Mononuclear cell (primary cell): ENCODE data around the gene CBX4. TPM values are rescaled to one million over a fixed set of nuclear protein-coding genes. Genes with fewer than 3 reads are reported as not detected.

Experiments
- H3K27me3 ChIP-seq: 2 replicates; pipeline ENCODE4 v1.6.0; 2011; ENCODE audit warnings: low read length, control low read depth; ENCODE audit not compliant: insufficient read depth
- H3K4me1 ChIP-seq: 2 replicates; pipeline ENCODE4 v1.5.1; 2011; ENCODE audit warnings: mild to moderate bottlenecking, low read length, control low read depth; ENCODE audit not compliant: insufficient read depth
- H3K4me3 ChIP-seq: 2 replicates; pipeline ENCODE4 v1.5.1; 2011; ENCODE audit warnings: mild to moderate bottlenecking, low read length, moderate library complexity
- H3K9me3 ChIP-seq: 2 replicates; pipeline ENCODE4 v1.5.1; 2011; ENCODE audit warnings: low read depth, mild to moderate bottlenecking, control low read depth, low read length
- total RNA-seq: library from RNA; depleted of rRNA; stranded (reverse); fragments of >200 nt; gene quantifications from one replicate; pipeline ENCODE4 v1.2.3, GENCODE V29; 2012

Gene CBX4
- total RNA-seq, 1 donor, result 77.2 TPM

GRCh38 chr17:79806863-79807720 is 32.1 kb downstream of the CBX4 start:
- H3K4me1 ChIP-seq, result peaks cover 50% of the 10 kb centered on the region
- H3K4me3 ChIP-seq, result no peak overlapping the region
- H3K9me3 ChIP-seq, result no peaks in the 10 kb centered on the region
- H3K27me3 ChIP-seq, result peaks cover 87% of the 10 kb centered on the region

- peaks cover 49% of the 10 kb centered on the region for H3K4me1 ChIP-seq
- peaks cover 87% of the 10 kb centered on the region for H3K27me3 ChIP-seq
- H3K9me3 ChIP-seq, result no peaks in the 10 kb centered on the region
- no peak overlapping the region for H3K4me3 ChIP-seq
These were observed 32.8 kb downstream of the CBX4 start for GRCh38 chr17:79806446-79806760.

GRCh38 chr17:79804856-79805696 is 34.2 kb downstream of the CBX4 start:
- H3K4me1 ChIP-seq, result peaks cover 55% of the 10 kb centered on the region

GRCh38 chr17:79803997-79804855 is 35.0 kb downstream of the CBX4 start:
- peaks cover 63% of the 10 kb centered on the region for H3K4me1 ChIP-seq
- H3K27me3 ChIP-seq, result peaks cover 99% of the 10 kb centered on the region
- H3K9me3 ChIP-seq, result no peaks in the 10 kb centered on the region
- H3K4me3 ChIP-seq, result no peak overlapping the region

More at GRCh38 chr17:79804856-79805696, 34.2 kb downstream of the CBX4 start:
- no peaks in the 10 kb centered on the region for H3K9me3 ChIP-seq
- H3K27me3 ChIP-seq, result peaks cover 93% of the 10 kb centered on the region
- no peak overlapping the region for H3K4me3 ChIP-seq

- peaks cover 68% of the 10 kb centered on the region for H3K4me1 ChIP-seq
- peaks cover 99% of the 10 kb centered on the region for H3K27me3 ChIP-seq
- no peaks in the 10 kb centered on the region for H3K9me3 ChIP-seq
- no peak overlapping the region for H3K4me3 ChIP-seq
These were observed 35.7 kb downstream of the CBX4 start for GRCh38 chr17:79803421-79803996.

- Histone ChIP-seq H3K4me1 (peaks cover 74% of the 10 kb centered on the region), H3K9me3 (no peaks in the 10 kb centered on the region), H3K27me3 (peaks cover 99% of the 10 kb centered on the region), H3K4me3 (no peak overlapping the region)
These were observed 36.4 kb downstream of the CBX4 start for GRCh38 chr17:79802736-79803420.

GRCh38 chr17:79802039-79802735 is 37.1 kb downstream of the CBX4 start:
- Histone ChIP-seq H3K4me1 (peaks cover 76% of the 10 kb centered on the region), H3K9me3 (no peaks in the 10 kb centered on the region), H3K4me3 (no peak overlapping the region), H3K27me3 (peaks cover 94% of the 10 kb centered on the region)

GRCh38 chr17:79801156-79802038 is 37.8 kb downstream of the CBX4 start:
- peaks cover 79% of the 10 kb centered on the region for H3K4me1 ChIP-seq
- H3K4me3 ChIP-seq, result no peak overlapping the region
- peaks cover 86% of the 10 kb centered on the region for H3K27me3 ChIP-seq
- no peaks in the 10 kb centered on the region for H3K9me3 ChIP-seq

GRCh38 chr17:79800325-79801155 is 38.7 kb downstream of the CBX4 start:
- Histone ChIP-seq H3K4me1 (peaks cover 79% of the 10 kb centered on the region), H3K27me3 (peaks cover 77% of the 10 kb centered on the region), H3K4me3 (no peak overlapping the region), H3K9me3 (no peaks in the 10 kb centered on the region)

GRCh38 chr17:79799538-79800324 is 39.5 kb downstream of the CBX4 start:
- H3K4me3 ChIP-seq, result no peak overlapping the region
- peaks cover 74% of the 10 kb centered on the region for H3K4me1 ChIP-seq
- H3K27me3 ChIP-seq, result peaks cover 69% of the 10 kb centered on the region
- H3K9me3 ChIP-seq, result no peaks in the 10 kb centered on the region

- no peak overlapping the region for H3K4me3 ChIP-seq
- no peaks in the 10 kb centered on the region for H3K9me3 ChIP-seq
- H3K27me3 ChIP-seq, result peaks cover 63% of the 10 kb centered on the region
- H3K4me1 ChIP-seq, result peaks cover 68% of the 10 kb centered on the region
These were observed 40.1 kb downstream of the CBX4 start for GRCh38 chr17:79799174-79799537.
